GM12878 (cell line): ENCODE results near the gene ATP1B1. TPM values are rescaled to one million over a fixed set of nuclear protein-coding genes. Genes with fewer than 3 reads are reported as not detected.

Experiments
- ATAC-seq: fragments of 200-7000 bp; cut with Tn5 transposase; 3 replicates; pipeline ENCODE4 v1.9.1; 2020; ENCODE audit warnings: mild to moderate bottlenecking, moderate library complexity
- BruUV-seq: library from RNA; stranded (reverse); fragments of 400-500 nt; replicated peaks from 2 replicates; lab custom pipeline; 2021; lab: Mats Ljungman, UMichigan
- CTCF ChIA-PET: fragments of 300-600 bp; sonication (Branson Sonifier 250); formaldehyde crosslinking; extraction: SDS; loops from one replicate; lab custom pipeline; 2021; ENCODE audit warnings: inconsistent platforms; lab: Yijun Ruan, JAX
- POLR2A ChIA-PET: fragments of 350-600 bp; formaldehyde crosslinking; extraction: SDS; loops from one replicate; lab custom pipeline; 2021; ENCODE audit warnings: inconsistent platforms; lab: Charles Lee
- RAD21 ChIA-PET: fragments of 300-600 bp; sonication (Branson Sonifier 250); formaldehyde crosslinking; loops from one replicate; lab custom pipeline; 2023; ENCODE audit warnings: antibody characterized with exemption; ENCODE audit not compliant: unreplicated experiment; lab: Charles Lee
- SMC1A ChIA-PET: fragments of 300-600 bp; sonication (Branson Sonifier 250); formaldehyde crosslinking; loops from one replicate; lab custom pipeline; 2023; ENCODE audit not compliant: unreplicated experiment, uncharacterized antibody; lab: Charles Lee
- DNase-seq: peaks from one replicate; pipeline ENCODE4 v3.0.0-alpha.2; 2011; ENCODE audit warnings: low read depth, low spot score
- FAIRE-seq: peaks from 3 replicates; lab custom pipeline; 2011; peaks lifted over from hg19 to GRCh38; lab: Jason Lieb, UNC
- H2AFZ ChIP-seq: 2 replicates; pipeline ENCODE4 v1.6.0; 2011; ENCODE audit warnings: low read depth, low read length, control low read depth; ENCODE audit not compliant: control insufficient read depth
- H3K27ac ChIP-seq: 2 replicates; pipeline ENCODE4 v1.5.1; 2011; ENCODE audit warnings: control low read depth; ENCODE audit not compliant: control insufficient read depth, insufficient read depth
- H3K27me3 ChIP-seq, 2 experiments: replicated peaks in 1 of 2; 2 replicates each; pipeline versions ENCODE4 v1.6.0 to v1.6.1; 2011; ENCODE audit warnings: low read length in 1 of 2; ENCODE audit not compliant: control insufficient read depth in 2 of 2, insufficient read depth in 2 of 2
- H3K36me3 ChIP-seq, 2 experiments: 2 replicates each; pipeline ENCODE4 v1.5.1; 2011; ENCODE audit warnings: low read length in 1 of 2; ENCODE audit not compliant: control insufficient read depth in 2 of 2, insufficient read depth in 2 of 2
- H3K4me1 ChIP-seq: 2 replicates; pipeline ENCODE4 v1.6.1; 2011; ENCODE audit warnings: mild to moderate bottlenecking, low read length, moderate library complexity, mixed read lengths; ENCODE audit not compliant: control insufficient read depth, insufficient read depth
- H3K4me2 ChIP-seq: 2 replicates; pipeline ENCODE4 v1.6.0; 2011; ENCODE audit warnings: control low read depth; ENCODE audit not compliant: control insufficient read depth, insufficient read depth
- H3K4me3 ChIP-seq: fragments of 200-600 bp; sonication (generic); 2 replicates; pipeline ENCODE4 v1.5.1; 2016
- H3K79me2 ChIP-seq: 2 replicates; pipeline ENCODE4 v1.6.0; 2011; ENCODE audit warnings: low read length; ENCODE audit not compliant: control insufficient read depth, insufficient read depth
- H3K9ac ChIP-seq: 2 replicates; pipeline ENCODE4 v1.8.0; 2011; ENCODE audit warnings: low read length, control low read depth, mixed read lengths; ENCODE audit not compliant: control insufficient read depth, insufficient read depth
- H3K9me3 ChIP-seq: replicated peaks from 3 replicates; pipeline ENCODE4 v1.5.1; 2011; ENCODE audit warnings: mild to moderate bottlenecking, low read length; ENCODE audit not compliant: control insufficient read depth, insufficient read depth
- H4K20me1 ChIP-seq: 2 replicates; pipeline ENCODE4 v1.6.0; 2011; ENCODE audit not compliant: control insufficient read depth, insufficient read depth
- ATF7 ChIP-seq: fragments of 450-650 bp; IDR thresholded peaks from 2 replicates; pipeline ENCODE4 v1.6.1; 2016; ENCODE audit warnings: low read depth, mild to moderate bottlenecking
- GATAD2B ChIP-seq: fragments of 450-650 bp; conservative IDR thresholded peaks from 2 replicates; pipeline ENCODE4 v1.6.1; 2017; ENCODE audit warnings: low read depth, mild to moderate bottlenecking, moderate library complexity
- NFIC ChIP-seq: IDR thresholded peaks from 2 replicates; pipeline ENCODE4 v1.6.1; 2012; ENCODE audit warnings: low read depth, mild to moderate bottlenecking, inconsistent platforms, low read length, moderate library complexity
- NFXL1 ChIP-seq: fragments of 450-650 bp; IDR thresholded peaks from 2 replicates; pipeline ENCODE4 v1.6.1; 2017; ENCODE audit warnings: antibody characterized with exemption, mild to moderate bottlenecking, borderline replicate concordance
- POLR2AphosphoS2 ChIP-seq: IDR thresholded peaks from 2 replicates; pipeline ENCODE4 v1.6.1; 2011; ENCODE audit warnings: low read depth, mild to moderate bottlenecking, low read length, improper control_type of control experiment, moderate library complexity
- SMC3 ChIP-seq: IDR thresholded peaks from 2 replicates; pipeline ENCODE4 v1.6.1; 2011; ENCODE audit warnings: low read length, improper control_type of control experiment, borderline replicate concordance
- TARDBP ChIP-seq: IDR thresholded peaks from 2 replicates; pipeline ENCODE4 v1.6.1; 2016; ENCODE audit warnings: borderline replicate concordance
- TCF3 ChIP-seq: IDR thresholded peaks from 2 replicates; pipeline ENCODE4 v1.6.1; 2012; ENCODE audit warnings: low read depth, mild to moderate bottlenecking, low read length, borderline replicate concordance; ENCODE audit not compliant: insufficient read depth
- WRNIP1 ChIP-seq: IDR thresholded peaks from 2 replicates; pipeline ENCODE4 v1.6.1; 2011; ENCODE audit warnings: low read depth, low read length, improper control_type of control experiment, borderline replicate concordance
- ZNF622 ChIP-seq: fragments of 450-650 bp; IDR thresholded peaks from 2 replicates; pipeline ENCODE4 v1.6.1; 2017; ENCODE audit warnings: mild to moderate bottlenecking, inconsistent platforms
- WGBS: methylation state at CpG from one replicate; pipeline ENCODE4 v1.1.6; 2016; ENCODE audit warnings: low lambda C conversion rate; ENCODE audit not compliant: insufficient replicate concordance, insufficient coverage; ENCODE audit errors: missing lambda C conversion rate; 5-methylcytosine and 5-hydroxymethylcytosine counted together
- in situ Hi-C: fragments of 300-500 bp; cut with MboI; formaldehyde crosslinking; loops from 9 replicates; pipeline ENCODE4 v1.14.3; 2018; ENCODE audit warnings: mixed read lengths
- intact Hi-C: fragments of 100-400 bp; cut with micrococcal nuclease; formaldehyde crosslinking; loops from one replicate; pipeline ENCODE4 v1.14.2; 2022; ENCODE audit not compliant: unreplicated experiment
- polyA plus RNA-seq, 11 experiments: library from polyadenylated mRNA; depleted of rRNA in 4 of 11; unstranded in 6 of 11; stranded (reverse) in 5 of 11; fragments of >200 nt; fragmentation: Nextera tagmentation in 4 of 11; fragmentation: Illumina TruSeq in 1 of 11; extraction: Ambion mirVana in 4 of 11; extraction: Trizol in 1 of 11; gene quantifications; 1 replicate in 1 of 11; 2 replicates in 10 of 11; pipeline versions ENCODE4 v1.2.1 to v1.2.3, GENCODE V29; 2011 to 2016; ENCODE audit warnings: inconsistent platforms in 2 of 11, missing spikeins in 2 of 11, low read depth in 1 of 11
- total RNA-seq, 4 experiments: library from RNA; depleted of rRNA in 3 of 4; stranded (reverse); fragments of >200 nt in 3 of 4; fragmentation: Illumina TruSeq in 1 of 4; extraction: Trizol in 1 of 4; gene quantifications; 2 replicates each; pipeline versions ENCODE4 v1.2.1 to v1.2.3, GENCODE V29; 2013 to 2021
- TF ChIP-seq, protein P1 (sequence below): IDR thresholded peaks from 2 replicates; pipeline ENCODE4 v1.6.1; 2012; ENCODE audit warnings: mild to moderate bottlenecking, low read depth, low read length
- TF ChIP-seq, protein P2 (sequence below): fragments of 450-650 bp; formaldehyde crosslinking; IDR thresholded peaks from 2 replicates; pipeline ENCODE4 v1.4.0; 2022; ENCODE audit warnings: mild to moderate bottlenecking, moderate library complexity
- TF ChIP-seq, protein P3 (sequence below): IDR thresholded peaks from 2 replicates; pipeline ENCODE4 v1.6.1; 2012; ENCODE audit warnings: low read depth, low read length, improper control_type of control experiment
- TF ChIP-seq, protein P4 (sequence below): IDR thresholded peaks from 2 replicates; pipeline ENCODE4 v1.6.1; 2011; ENCODE audit warnings: low read depth, mild to moderate bottlenecking, low read length, moderate library complexity, borderline replicate concordance; ENCODE audit errors: extremely low read depth

The ATP1B1 gene
- total and polyA plus RNA-seq, 10 of the 15 experiments (the other 5 are each of a cell fraction or from before 2014, with no cell fraction given) = 0.84 to 14.0 (median 1.4) TPM

DNA sequence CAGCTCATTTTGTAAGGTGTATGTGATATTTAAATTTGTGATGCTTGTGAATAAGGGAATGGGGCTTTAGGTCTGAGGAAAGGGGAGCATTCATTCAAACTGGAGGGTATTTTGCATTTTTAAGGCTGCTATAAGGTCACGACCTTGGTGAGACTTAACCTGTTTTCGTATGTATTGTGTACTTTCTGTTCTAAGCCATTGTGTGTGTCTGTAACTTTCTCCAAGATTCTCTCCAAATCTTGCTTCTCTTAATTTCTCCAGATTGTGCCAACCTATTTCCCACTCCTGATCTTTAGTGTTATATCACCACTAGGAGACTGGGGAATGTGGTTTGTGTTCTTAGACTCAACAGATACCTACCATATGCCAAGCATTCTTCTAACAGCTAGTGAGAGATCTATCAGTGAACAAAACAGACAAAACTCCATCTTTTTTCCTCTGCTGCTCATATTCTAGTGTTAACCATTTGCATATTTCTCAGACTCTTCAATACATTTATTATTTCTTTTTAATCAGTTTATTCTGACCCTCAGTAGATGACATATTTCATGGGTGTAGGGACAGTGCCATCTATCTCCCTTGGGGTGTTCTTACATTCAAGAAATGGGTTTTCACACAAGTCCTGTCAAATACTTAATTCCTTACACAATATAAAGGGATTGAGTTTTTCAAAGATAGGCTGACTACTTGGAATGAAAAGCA is 27.5 kb downstream of the ATP1B1 start (continued):
- TF ChIP-seq NFIC (no peak), WRNIP1 (no peak), TARDBP (no peak), ZNF622 (no peak), POLR2AphosphoS2 (no peak), SMC3 (peak; percentile 33; the same call in 1 of the 2 replicates), GATAD2B (no peak)

DNA sequence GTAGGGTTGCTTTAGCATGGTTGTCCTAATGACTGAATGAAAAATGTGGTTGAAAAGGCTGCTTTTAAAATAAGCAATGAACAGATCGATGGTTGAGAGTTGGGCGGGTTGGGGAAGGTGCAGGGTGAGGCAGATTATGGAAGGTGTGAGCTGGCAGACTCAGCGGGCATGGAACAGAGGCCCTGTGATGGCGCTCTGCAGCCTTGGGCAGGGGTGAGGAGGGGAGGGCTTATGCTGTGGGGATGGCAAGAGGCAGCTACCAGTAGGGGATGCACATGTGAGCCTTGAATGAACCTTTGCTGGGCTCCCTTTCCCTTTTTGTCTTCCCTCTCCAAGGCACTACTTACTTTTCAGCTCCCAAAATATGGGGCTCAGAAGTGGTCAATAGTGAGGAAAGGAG is 30.9 kb downstream of the ATP1B1 start:
- DNase-seq (no peak), FAIRE-seq (no peak), ATAC-seq (no peak)
- H3K27ac ChIP-seq = no peak overlapping the region
- in situ Hi-C loops = no loop called here
- H3K36me3 ChIP-seq = no peaks in the 10 kb centered on the region
- H2AFZ ChIP-seq = no peak overlapping the region
- 93% methylated on average over 4 of the region's 4 CpGs for WGBS
- SMC1A ChIA-PET = interaction anchor here (0.5 to 2.0 kb wide), 9 partner anchors 25 to 698 kb away, joined by 3 to 5 read pairs (median 3); no protein-coding TSS in a partner anchor
- H3K4me1 ChIP-seq = peaks cover 3% of the 10 kb centered on the region; the same call in 1 of the 2 replicates
- no peak overlapping the region for H3K4me2 ChIP-seq
- BruUV-seq = no TSS peak
- no peaks in the 10 kb centered on the region for H3K79me2 ChIP-seq
- POLR2A ChIA-PET = no interaction called here
- no peak overlapping the region for H3K4me3 ChIP-seq
- no peaks in the 10 kb centered on the region for H3K27me3 ChIP-seq
- RAD21 ChIA-PET = interaction anchor here (1.2 to 3.5 kb wide), 2 partner anchors 17 to 28 kb away, joined by 3 to 15 read pairs; no protein-coding TSS in a partner anchor
- intact Hi-C loops = loop anchor here (5.0 to 10.0 kb wide), 2 partner anchors 535 to 703 kb away; no protein-coding TSS in a partner anchor
- H3K9ac ChIP-seq = no peak overlapping the region
- CTCF ChIA-PET = interaction anchor here (1.0 to 1.6 kb wide), 5 partner anchors 26 to 794 kb away, joined by 3 to 4 read pairs (median 4); no protein-coding TSS in a partner anchor
- H4K20me1 ChIP-seq = no peaks in the 10 kb centered on the region
- H3K9me3 ChIP-seq = no peaks in the 10 kb centered on the region
- TF ChIP-seq TCF3 (no peak), NFXL1 (no peak), ATF7 (no peak)
- TF ChIP-seq, protein P1, sequence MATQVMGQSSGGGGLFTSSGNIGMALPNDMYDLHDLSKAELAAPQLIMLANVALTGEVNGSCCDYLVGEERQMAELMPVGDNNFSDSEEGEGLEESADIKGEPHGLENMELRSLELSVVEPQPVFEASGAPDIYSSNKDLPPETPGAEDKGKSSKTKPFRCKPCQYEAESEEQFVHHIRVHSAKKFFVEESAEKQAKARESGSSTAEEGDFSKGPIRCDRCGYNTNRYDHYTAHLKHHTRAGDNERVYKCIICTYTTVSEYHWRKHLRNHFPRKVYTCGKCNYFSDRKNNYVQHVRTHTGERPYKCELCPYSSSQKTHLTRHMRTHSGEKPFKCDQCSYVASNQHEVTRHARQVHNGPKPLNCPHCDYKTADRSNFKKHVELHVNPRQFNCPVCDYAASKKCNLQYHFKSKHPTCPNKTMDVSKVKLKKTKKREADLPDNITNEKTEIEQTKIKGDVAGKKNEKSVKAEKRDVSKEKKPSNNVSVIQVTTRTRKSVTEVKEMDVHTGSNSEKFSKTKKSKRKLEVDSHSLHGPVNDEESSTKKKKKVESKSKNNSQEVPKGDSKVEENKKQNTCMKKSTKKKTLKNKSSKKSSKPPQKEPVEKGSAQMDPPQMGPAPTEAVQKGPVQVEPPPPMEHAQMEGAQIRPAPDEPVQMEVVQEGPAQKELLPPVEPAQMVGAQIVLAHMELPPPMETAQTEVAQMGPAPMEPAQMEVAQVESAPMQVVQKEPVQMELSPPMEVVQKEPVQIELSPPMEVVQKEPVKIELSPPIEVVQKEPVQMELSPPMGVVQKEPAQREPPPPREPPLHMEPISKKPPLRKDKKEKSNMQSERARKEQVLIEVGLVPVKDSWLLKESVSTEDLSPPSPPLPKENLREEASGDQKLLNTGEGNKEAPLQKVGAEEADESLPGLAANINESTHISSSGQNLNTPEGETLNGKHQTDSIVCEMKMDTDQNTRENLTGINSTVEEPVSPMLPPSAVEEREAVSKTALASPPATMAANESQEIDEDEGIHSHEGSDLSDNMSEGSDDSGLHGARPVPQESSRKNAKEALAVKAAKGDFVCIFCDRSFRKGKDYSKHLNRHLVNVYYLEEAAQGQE = no peak
- TF ChIP-seq, protein P2, sequence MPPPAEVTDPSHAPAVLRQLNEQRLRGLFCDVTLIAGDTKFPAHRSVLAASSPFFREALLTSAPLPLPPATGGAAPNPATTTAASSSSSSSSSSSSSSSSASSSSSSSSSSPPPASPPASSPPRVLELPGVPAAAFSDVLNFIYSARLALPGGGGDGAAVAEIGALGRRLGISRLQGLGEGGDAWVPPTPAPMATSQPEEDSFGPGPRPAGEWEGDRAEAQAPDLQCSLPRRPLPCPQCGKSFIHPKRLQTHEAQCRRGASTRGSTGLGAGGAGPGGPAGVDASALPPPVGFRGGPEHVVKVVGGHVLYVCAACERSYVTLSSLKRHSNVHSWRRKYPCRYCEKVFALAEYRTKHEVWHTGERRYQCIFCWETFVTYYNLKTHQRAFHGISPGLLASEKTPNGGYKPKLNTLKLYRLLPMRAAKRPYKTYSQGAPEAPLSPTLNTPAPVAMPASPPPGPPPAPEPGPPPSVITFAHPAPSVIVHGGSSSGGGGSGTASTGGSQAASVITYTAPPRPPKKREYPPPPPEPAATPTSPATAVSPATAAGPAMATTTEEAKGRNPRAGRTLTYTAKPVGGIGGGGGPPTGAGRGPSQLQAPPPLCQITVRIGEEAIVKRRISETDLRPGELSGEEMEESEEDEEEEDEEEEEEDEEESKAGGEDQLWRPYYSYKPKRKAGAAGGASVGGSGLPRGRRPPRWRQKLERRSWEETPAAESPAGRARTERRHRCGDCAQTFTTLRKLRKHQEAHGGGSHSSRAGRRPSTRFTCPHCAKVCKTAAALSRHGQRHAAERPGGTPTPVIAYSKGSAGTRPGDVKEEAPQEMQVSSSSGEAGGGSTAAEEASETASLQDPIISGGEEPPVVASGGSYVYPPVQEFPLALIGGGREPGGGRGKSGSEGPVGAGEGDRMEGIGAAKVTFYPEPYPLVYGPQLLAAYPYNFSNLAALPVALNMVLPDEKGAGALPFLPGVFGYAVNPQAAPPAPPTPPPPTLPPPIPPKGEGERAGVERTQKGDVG (CRISPR knock-in tag) = no peak
- TF ChIP-seq, protein P3, sequence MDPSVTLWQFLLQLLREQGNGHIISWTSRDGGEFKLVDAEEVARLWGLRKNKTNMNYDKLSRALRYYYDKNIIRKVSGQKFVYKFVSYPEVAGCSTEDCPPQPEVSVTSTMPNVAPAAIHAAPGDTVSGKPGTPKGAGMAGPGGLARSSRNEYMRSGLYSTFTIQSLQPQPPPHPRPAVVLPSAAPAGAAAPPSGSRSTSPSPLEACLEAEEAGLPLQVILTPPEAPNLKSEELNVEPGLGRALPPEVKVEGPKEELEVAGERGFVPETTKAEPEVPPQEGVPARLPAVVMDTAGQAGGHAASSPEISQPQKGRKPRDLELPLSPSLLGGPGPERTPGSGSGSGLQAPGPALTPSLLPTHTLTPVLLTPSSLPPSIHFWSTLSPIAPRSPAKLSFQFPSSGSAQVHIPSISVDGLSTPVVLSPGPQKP = no peak
- TF ChIP-seq, protein P4, sequence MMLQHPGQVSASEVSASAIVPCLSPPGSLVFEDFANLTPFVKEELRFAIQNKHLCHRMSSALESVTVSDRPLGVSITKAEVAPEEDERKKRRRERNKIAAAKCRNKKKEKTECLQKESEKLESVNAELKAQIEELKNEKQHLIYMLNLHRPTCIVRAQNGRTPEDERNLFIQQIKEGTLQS = no peak
